K562 (cell line): ENCODE measurements around the gene FRRS1L. TPM values are rescaled to one million over a fixed set of nuclear protein-coding genes. Genes with fewer than 3 reads are reported as not detected.

Experiments used
- ATF2 ChIP-seq: sonication (generic); formaldehyde crosslinking; IDR thresholded peaks from 2 replicates; pipeline ENCODE4 v1.8.1; 2022; ENCODE audit warnings: missing genetic modification reagents
- CBX1 ChIP-seq: sonication (generic); IDR thresholded peaks from 2 replicates; pipeline ENCODE4 v1.6.1; 2016; ENCODE audit warnings: antibody characterized with exemption, low read depth, mild to moderate bottlenecking
- CHD4 ChIP-seq: fragments of 200-600 bp; sonication (generic); IDR thresholded peaks from 3 replicates; pipeline ENCODE4 v1.6.1; 2012; ENCODE audit warnings: low read depth, mild to moderate bottlenecking, mixed read lengths, low read length, inconsistent platforms; ENCODE audit not compliant: insufficient read depth, insufficient replicate concordance, poor library complexity, severe bottlenecking
- CREB3L1 ChIP-seq: fragments of 450-650 bp; IDR thresholded peaks from 2 replicates; pipeline ENCODE4 v1.6.1; 2014; ENCODE audit warnings: low read depth, mild to moderate bottlenecking, moderate library complexity, borderline replicate concordance
- CUX1 ChIP-seq: fragments of 200-800 bp; sonication (Bioruptor generic); IDR thresholded peaks from 2 replicates; pipeline ENCODE4 v1.6.1; 2016; ENCODE audit warnings: missing genetic modification characterization, missing compliant biosample characterization
- E2F8 ChIP-seq: fragments of 450-650 bp; IDR thresholded peaks from 2 replicates; pipeline ENCODE4 v1.7.1; 2018; ENCODE audit warnings: mild to moderate bottlenecking, low read depth; ENCODE audit not compliant: partially characterized antibody
- ELF4 ChIP-seq: fragments of 450-650 bp; formaldehyde crosslinking; IDR thresholded peaks from 2 replicates; pipeline ENCODE4 v1.4.0; 2022; ENCODE audit warnings: missing genetic modification characterization
- HMG20A ChIP-seq: fragments of 450-650 bp; formaldehyde crosslinking; conservative IDR thresholded peaks from 2 replicates; pipeline ENCODE4 v1.4.0; 2020; ENCODE audit warnings: mild to moderate bottlenecking, mixed read lengths
- POLR3G ChIP-seq: IDR thresholded peaks from 2 replicates; pipeline ENCODE4 v1.6.1; 2011; ENCODE audit not compliant: insufficient read length, insufficient replicate concordance; ENCODE audit errors: extremely low read depth
- SLC30A9 ChIP-seq: fragments of 250-450 bp; sonication (Bioruptor Pico); IDR thresholded peaks from 2 replicates; pipeline ENCODE4 v1.8.0; 2022; ENCODE audit warnings: mild to moderate bottlenecking, moderate library complexity
- THAP12 ChIP-seq: fragments of 250-450 bp; sonication (Bioruptor Pico); IDR thresholded peaks from 2 replicates; pipeline ENCODE4 v1.9.0; 2021; ENCODE audit warnings: mild to moderate bottlenecking, inconsistent platforms
- ZNF431 ChIP-seq: sonication (generic); formaldehyde crosslinking; IDR thresholded peaks from 2 replicates; pipeline ENCODE4 v1.8.0; 2022; ENCODE audit warnings: mild to moderate bottlenecking, missing genetic modification reagents
- polyA plus RNA-seq, 8 experiments: library from polyadenylated mRNA; depleted of rRNA in 4 of 8; stranded (reverse) in 5 of 8; unstranded in 3 of 8; fragments of >200 nt; fragmentation: Nextera tagmentation in 2 of 8; fragmentation: Illumina TruSeq in 1 of 8; extraction: Ambion mirVana in 2 of 8; extraction: Trizol in 1 of 8; gene quantifications; 2 replicates each; pipeline versions ENCODE4 v1.2.1 to v1.2.3, GENCODE V29; 2011 to 2014; ENCODE audit warnings: inconsistent platforms in 1 of 8, missing spikeins in 1 of 8
- total RNA-seq, 7 experiments: library from RNA; depleted of rRNA in 6 of 7; stranded (reverse); fragments of >200 nt in 6 of 7; fragmentation: Illumina TruSeq in 2 of 7; extraction: Trizol in 2 of 7; gene quantifications; 2 replicates each; pipeline versions ENCODE4 v1.2.1 to v1.2.3, GENCODE V29; 2011 to 2021; ENCODE audit warnings: low replicate concordance in 1 of 7

The FRRS1L gene
- total and polyA plus RNA-seq, 9 of the 15 experiments (the other 6 are each of a cell fraction or from before 2014, with no cell fraction given): under 0.01 to 0.04 (median 0.03) TPM; not detected in 5

- TF ChIP-seq CUX1 (no peak), SLC30A9 (CRISPR knock-in tag) (no peak), CREB3L1 (peak; percentile 92), ATF2 (CRISPR knock-in tag) (no peak), E2F8 (peak; percentile 64), THAP12 (CRISPR knock-in tag) (peak; percentile 79; the same call in 1 of the 2 replicates), CBX1 (no peak; the same call in 1 of the 2 replicates), POLR3G (no peak), CHD4 (no peak), ELF4 (CRISPR knock-in tag) (0 out of 2 replicates have a peak, but pooled peaks have one; percentile 15), HMG20A (CRISPR knock-in tag) (no peak), ZNF431 (CRISPR knock-in tag) (no peak)
Measured at GRCh38 chr9:109119439-109120203, 47.4 kb downstream of the FRRS1L start, which contains the start of gene TMEM245 (continued).
